Prostate gland (tissue), 2 donors: Measurements from ENCODE around the gene PAX5.

ENCODE experiments used
- POLR2A ChIP-seq: fragments of 450-650 bp; IDR thresholded peaks from one replicate; pipeline ENCODE4 v1.6.1; 2016; ENCODE audit warnings: antibody characterized with exemption, mild to moderate bottlenecking
- POLR2AphosphoS5 ChIP-seq: sonication (generic); formaldehyde crosslinking; IDR thresholded peaks from one replicate; pipeline ENCODE4 v1.6.1; 2017; ENCODE audit warnings: antibody characterized with exemption
- TF ChIP-seq, protein P1 (sequence below), 4 experiments: fragments of 200-600 bp in 2 of 4; fragments of 450-650 bp in 2 of 4; sonication (generic) in 2 of 4; IDR thresholded peaks; 1 replicate in 3 of 4; 2 replicates in 1 of 4; pipeline ENCODE4 v1.5.1; 2016 to 2019; ENCODE audit warnings: antibody characterized with exemption in 4 of 4, mild to moderate bottlenecking in 2 of 4, moderate library complexity in 2 of 4

DNA sequence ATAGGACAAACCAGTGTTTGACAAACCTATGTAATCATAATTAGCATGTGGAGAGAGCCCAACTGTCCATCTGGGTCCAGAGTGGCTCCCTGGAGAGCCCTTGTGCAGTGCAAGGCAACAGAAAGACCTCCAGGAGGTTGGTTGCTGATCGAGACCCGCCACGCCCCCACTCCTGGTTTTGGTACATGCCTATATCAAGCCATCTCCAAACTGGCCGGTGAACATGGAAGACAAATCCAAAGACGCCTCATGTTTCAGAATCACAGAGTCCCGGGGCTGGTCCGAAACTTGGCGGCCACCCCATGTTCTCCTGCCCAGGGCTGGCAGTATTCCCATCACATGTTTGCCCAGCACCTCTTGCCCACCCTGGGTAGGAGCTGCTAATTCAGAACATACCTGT lies 140.2 kb downstream of the PAX5 start:
- TF ChIP-seq POLR2A (no peak), POLR2AphosphoS5 (no peak)
- TF ChIP-seq, protein P1, sequence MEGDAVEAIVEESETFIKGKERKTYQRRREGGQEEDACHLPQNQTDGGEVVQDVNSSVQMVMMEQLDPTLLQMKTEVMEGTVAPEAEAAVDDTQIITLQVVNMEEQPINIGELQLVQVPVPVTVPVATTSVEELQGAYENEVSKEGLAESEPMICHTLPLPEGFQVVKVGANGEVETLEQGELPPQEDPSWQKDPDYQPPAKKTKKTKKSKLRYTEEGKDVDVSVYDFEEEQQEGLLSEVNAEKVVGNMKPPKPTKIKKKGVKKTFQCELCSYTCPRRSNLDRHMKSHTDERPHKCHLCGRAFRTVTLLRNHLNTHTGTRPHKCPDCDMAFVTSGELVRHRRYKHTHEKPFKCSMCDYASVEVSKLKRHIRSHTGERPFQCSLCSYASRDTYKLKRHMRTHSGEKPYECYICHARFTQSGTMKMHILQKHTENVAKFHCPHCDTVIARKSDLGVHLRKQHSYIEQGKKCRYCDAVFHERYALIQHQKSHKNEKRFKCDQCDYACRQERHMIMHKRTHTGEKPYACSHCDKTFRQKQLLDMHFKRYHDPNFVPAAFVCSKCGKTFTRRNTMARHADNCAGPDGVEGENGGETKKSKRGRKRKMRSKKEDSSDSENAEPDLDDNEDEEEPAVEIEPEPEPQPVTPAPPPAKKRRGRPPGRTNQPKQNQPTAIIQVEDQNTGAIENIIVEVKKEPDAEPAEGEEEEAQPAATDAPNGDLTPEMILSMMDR (IDR thresholded peaks at IDR 0.05), result no peak
